Kidney (tissue), 14 donors: ENCODE results near the gene LSM14A. TPM values are rescaled to one million over a fixed set of nuclear protein-coding genes. Genes with fewer than 3 reads are reported as not detected.
"Not testable (repeated sequence)": the region's sequence is repeated elsewhere in the genome, so short reads cannot be mapped to it uniquely, and the experiment has no call there.

Experiments used
- DNase-seq, 5 donors: peaks; one replicate each; pipeline ENCODE4 v3.0.0-alpha.2; 2013 to 2020
- FAIRE-seq: peaks from 2 replicates; lab custom pipeline; 2012; peaks lifted over from hg19 to GRCh38; lab: Jason Lieb, UNC
- H3K27ac ChIP-seq, 2 donors: one replicate each; pipeline ENCODE4 v1.7.0; 2013; ENCODE audit warnings: low read depth in 2 of 2, low read length in 2 of 2, inconsistent platforms in 1 of 2
- H3K27me3 ChIP-seq: one replicate; pipeline ENCODE4 v1.7.1; 2013; ENCODE audit warnings: low read length, inconsistent platforms; ENCODE audit not compliant: control insufficient read depth, insufficient read depth
- H3K36me3 ChIP-seq, 3 donors: one replicate each; pipeline versions ENCODE4 v1.7.0 to v1.7.1; 2013; ENCODE audit warnings: low read length in 3 of 3, control low read depth in 1 of 3, inconsistent platforms in 1 of 3; ENCODE audit not compliant: insufficient read depth in 3 of 3, control insufficient read depth in 2 of 3
- H3K4me1 ChIP-seq, 3 donors: one replicate each; pipeline versions ENCODE4 v1.7.0 to v1.7.1; 2013; ENCODE audit warnings: low read length in 3 of 3, inconsistent platforms in 1 of 3, low read depth in 1 of 3; ENCODE audit not compliant: control insufficient read depth in 2 of 3, insufficient read depth in 2 of 3
- H3K4me3 ChIP-seq, 3 donors: one replicate each; pipeline versions ENCODE4 v1.7.0 to v1.8.1; 2013; ENCODE audit warnings: low read length in 3 of 3, control low read depth in 1 of 3, inconsistent platforms in 1 of 3
- H3K9ac ChIP-seq, 3 donors: one replicate each; pipeline versions ENCODE4 v1.7.0 to v1.7.1; 2013; ENCODE audit warnings: low read length in 3 of 3, control low read depth in 1 of 3, inconsistent platforms in 1 of 3
- H3K9me3 ChIP-seq, 3 donors: one replicate each; pipeline versions ENCODE4 v1.7.0 to v1.7.1; 2013; ENCODE audit warnings: low read length in 3 of 3, control low read depth in 1 of 3, inconsistent platforms in 1 of 3; ENCODE audit not compliant: control insufficient read depth in 2 of 3, insufficient read depth in 1 of 3
- CTCF ChIP-seq: IDR thresholded peaks from 3 replicates; pipeline ENCODE4 v1.5.1; 2012; ENCODE audit warnings: mild to moderate bottlenecking, moderate library complexity, borderline replicate concordance; ENCODE audit not compliant: insufficient read depth; ENCODE audit errors: extremely low read depth
- intact Hi-C: fragments of 100-400 bp; cut with DNase I; formaldehyde crosslinking; loops from one replicate; pipeline ENCODE4 v1.11.1; 2022
- polyA plus RNA-seq: library from polyadenylated mRNA; stranded (reverse); fragments of 350-450 nt; fragmentation: Illumina TruSeq; extraction: RNeasy Lipid Tissue Mini Kit (QIAGEN cat#74804); gene quantifications from one replicate; pipeline ENCODE4 v1.2.3, GENCODE V29; 2014; ENCODE audit warnings: low read depth, low replicate concordance; ENCODE audit not compliant: insufficient read depth
- total RNA-seq: library from RNA; stranded (reverse); fragmentation: NEBNext Ultra II Directional; extraction: Animal tissue kit (Norgen Biotek cat#: 25700); gene quantifications from one replicate; pipeline ENCODE4 v1.2.1, GENCODE V29; 2021
- donor health status: control.
- donor health status: control.
- donor health status: control.
- donor health status: control.
- donor health status: control.
- donor health status: DM: yes; HTN: yes; CAD: no.
- donor health status: Normal renal cell carcinoma (clear cell type).

LSM14A gene
- total and polyA plus RNA-seq, 2 donors from 2014 or later: 49.3 to 114 TPM

DNA sequence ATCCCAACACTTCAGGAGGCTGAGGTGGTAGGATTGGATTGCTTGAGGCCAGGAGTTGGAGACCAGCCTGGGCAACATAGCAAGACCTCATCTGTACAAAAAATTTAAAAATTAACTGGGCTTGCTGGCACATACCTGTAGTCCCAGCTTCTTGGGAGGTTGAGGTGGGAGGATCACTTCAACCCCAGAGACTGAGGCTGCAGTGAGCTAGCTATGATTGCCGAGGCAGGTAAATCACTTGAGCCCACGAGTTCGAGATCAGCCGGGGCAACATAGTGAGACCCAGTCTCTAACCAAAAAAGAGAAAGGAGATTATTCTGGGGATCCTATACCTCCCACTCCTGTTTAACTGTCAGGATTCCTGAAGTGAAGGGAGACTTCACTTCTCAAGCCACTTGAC, 65.6 kb downstream of the LSM14A start:
- FAIRE-seq (no peak), DNase-seq (no peak)
- intact Hi-C loops: no loop called here
- TF ChIP-seq CTCF: no peak
- Histone ChIP-seq H3K9me3 (no peaks in the 10 kb centered on the region), H3K4me3 (no peak overlapping the region), H3K27me3 (no peaks in the 10 kb centered on the region), H3K27ac (no peak overlapping the region), H3K36me3 (no peaks in the 10 kb centered on the region), H3K4me1 (peaks cover 0 to 2% (median 0%) of the 10 kb centered on the region in 3 donors), H3K9ac (no peak overlapping the region)

DNA sequence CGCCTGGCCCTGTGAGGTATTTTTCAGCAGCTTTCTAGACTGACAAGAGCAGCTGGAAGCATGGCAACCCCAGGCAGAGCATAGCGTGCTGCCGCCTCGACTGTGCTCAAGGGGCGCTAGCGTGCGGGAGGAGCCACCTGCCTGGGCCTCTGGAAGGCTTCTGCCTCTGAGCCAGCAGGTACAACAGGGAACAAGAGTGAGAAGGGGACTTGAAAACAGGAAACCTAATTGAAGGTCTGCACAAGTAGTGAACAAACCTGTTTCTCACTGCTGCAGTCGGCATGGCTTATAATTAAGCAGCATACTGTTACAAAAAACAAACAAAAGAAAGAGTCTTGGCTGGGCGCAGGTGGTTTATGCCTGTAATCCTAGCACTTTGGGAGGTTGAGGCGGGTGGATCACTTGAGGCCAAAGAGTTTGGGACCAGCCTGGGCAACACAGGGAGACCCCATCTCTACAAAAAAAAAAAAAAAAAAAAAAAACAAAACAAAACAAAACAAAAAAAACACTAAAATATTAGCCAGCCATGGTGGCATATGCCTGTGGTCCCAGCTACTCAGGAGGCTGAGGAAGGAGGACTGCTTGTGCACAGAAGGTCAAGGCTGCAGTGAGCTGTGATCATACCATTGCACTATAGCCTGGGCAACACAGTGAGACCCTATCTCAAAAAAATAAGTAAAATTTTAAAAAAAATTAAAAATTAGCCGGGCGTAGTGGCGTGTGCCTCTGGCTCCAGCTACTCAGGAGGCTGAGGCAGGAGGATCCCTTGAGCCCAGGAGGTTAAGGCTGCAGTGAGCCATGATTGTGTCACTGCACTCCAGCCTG, 69.4 kb downstream of the LSM14A start:
- intact Hi-C loops: no loop called here
- TF ChIP-seq CTCF: peak; percentile 44
- no peak overlapping the region for H3K27ac ChIP-seq
- no peak for FAIRE-seq
- no peaks in the 10 kb centered on the region for H3K9me3 ChIP-seq
- no peaks in the 10 kb centered on the region for H3K4me1 ChIP-seq
- H3K4me3 ChIP-seq: no peak overlapping the region
- peak in 4 of 5 donors; percentile 65 to 75 (median 72) for DNase-seq
- no peak overlapping the region for H3K9ac ChIP-seq
- no peaks in the 10 kb centered on the region for H3K36me3 ChIP-seq
- no peaks in the 10 kb centered on the region for H3K27me3 ChIP-seq

DNA sequence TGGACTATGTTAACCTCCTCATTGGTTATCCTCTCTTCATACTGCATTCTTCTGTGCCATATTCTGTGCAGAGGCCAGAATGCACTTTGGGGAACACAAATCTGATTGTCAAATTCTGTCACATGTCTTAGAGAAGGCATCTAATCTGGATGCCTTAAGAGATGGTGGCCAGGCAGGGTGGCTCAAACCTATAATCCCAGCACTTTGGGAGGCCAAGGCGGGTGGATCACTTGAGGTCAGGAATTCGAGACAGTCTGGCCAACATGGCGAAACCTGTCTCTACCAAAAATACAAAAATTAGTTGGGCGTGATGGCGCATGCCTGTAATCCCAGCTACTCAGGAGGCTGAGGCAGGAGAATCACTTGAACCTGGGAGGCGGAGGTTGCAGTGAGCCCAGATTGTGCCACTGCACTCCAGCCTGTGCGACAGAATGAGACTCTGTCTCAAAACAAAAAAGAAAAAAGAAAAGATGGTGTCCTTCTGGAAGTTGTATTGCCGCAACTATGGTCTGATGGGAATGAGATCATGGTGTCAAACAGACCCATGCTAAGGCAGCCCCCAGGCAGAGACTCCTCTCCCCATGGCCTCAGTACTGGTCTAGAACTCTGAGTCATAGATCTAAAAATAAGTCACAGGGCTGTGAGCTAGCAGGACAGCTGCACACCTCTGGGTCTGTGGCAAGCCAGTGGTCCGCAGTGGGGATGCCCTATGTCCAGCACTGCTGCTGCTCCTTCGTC, 71.0 kb downstream of the LSM14A start:
- H3K9ac ChIP-seq, intact Hi-C loops: not testable (repeated sequence)

DNA sequence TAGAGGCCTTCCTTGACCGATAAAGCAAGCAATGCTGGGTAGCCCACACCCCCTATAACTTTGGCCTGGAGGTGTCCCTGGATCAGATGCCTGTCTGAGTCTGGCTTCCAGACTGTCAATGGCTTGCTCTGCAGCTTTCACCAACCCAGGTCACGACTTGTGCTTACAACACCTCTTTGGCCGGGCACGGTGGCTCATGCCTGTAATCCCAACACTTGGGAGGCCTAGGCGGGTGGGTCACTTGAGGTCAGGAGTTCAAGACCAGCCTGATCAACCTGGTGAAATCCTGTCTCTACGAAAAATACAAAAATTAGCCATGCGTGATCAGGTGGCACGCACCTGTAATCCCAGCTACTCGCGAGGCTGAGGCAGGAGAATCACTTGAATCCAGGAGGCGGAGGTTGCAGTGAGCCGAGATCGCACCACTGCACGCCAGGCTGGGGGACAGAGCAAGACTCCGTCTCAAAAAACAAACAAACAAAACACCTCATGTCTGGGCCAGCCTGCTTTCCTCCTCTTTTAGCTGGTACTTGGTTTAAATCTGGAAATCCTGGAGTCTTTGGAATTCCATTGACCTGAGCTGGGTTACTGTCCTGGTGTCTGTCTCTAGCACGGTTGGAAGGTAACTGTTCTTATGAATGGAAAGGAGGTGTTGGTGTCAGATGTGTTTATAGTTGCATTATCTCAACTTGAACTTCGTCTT, 71.7 kb downstream of the LSM14A start:
- H3K9ac ChIP-seq: no peak overlapping the region
- intact Hi-C loops: no loop called here
- no peaks in the 10 kb centered on the region for H3K36me3 ChIP-seq
- DNase-seq: no peak
- no peak for FAIRE-seq
- no peaks in the 10 kb centered on the region for H3K27me3 ChIP-seq
- no peak for TF ChIP-seq CTCF
- no peak overlapping the region for H3K4me3 ChIP-seq
- H3K9me3 ChIP-seq: no peaks in the 10 kb centered on the region
- no peak overlapping the region for H3K27ac ChIP-seq
- no peaks in the 10 kb centered on the region for H3K4me1 ChIP-seq

More for the DNA sequence above, 71.0 kb downstream of the LSM14A start:
- not testable (repeated sequence) for H3K27ac ChIP-seq, H3K27me3 ChIP-seq, DNase-seq, H3K36me3 ChIP-seq, H3K4me3 ChIP-seq, H3K4me1 ChIP-seq, FAIRE-seq, H3K9me3 ChIP-seq
